T follicular helper cell (primary cell): ENCODE results near the gene MTRR.

ENCODE experiments used
- DNase-seq: peaks from one replicate; pipeline ENCODE4 v3.0.0-alpha.2; 2020; ENCODE audit warnings: low read depth

MTRR gene

DNA sequence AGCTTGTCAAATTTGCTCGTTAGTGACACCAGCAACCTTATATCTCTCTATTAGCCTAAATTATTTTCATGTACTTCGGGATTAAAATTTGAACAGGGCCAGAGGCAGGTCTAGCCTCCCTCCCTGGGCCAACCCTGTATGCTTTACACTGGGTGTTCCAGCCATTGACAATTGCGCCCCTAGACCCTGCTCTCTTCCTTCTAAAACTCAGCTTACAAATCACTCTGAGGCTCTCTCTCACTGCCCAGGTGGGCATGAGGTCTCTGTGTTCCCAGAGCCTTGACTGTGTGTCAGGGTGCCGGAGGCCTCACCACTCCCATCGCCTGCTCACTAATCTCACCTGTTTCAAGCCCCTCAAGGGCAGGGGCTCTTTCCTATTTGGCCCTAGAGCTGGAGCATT is 11.6 kb upstream of the MTRR start:
- DNase-seq = no peak

DNA sequence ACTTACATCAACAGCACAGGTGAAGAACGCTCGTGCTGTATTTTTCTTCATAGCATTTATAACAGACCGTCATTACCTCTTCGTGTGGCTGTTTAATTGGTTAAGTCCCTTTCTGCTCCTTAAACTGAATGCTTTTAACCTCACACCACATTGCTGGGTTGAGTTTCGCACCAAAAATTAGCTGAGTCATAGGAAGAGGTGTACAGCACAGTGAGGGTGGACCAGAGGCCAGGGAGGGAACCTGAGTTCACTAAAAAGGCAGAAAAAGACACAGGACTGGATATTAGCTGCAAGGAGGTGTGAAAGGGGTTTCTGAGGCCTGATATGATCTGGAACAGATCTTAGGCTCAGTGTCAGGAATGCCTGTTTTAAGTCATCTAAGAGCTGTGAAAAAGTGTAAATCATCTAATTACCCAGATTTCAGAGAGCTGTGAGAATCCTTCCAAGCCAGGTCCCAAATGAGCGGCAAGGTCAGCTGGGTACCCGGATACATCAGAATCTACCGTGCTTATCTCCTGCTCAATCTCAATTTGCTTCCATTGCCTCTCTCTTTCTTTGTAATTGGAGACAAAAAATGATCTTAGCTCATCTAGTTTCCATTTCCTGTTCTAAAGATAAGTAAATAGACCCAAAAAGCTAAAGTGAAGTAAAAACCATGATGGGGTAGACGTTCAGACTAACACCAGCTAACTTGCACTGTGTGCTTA is 10.9 kb upstream of the MTRR start:
- DNase-seq = no peak

DNA sequence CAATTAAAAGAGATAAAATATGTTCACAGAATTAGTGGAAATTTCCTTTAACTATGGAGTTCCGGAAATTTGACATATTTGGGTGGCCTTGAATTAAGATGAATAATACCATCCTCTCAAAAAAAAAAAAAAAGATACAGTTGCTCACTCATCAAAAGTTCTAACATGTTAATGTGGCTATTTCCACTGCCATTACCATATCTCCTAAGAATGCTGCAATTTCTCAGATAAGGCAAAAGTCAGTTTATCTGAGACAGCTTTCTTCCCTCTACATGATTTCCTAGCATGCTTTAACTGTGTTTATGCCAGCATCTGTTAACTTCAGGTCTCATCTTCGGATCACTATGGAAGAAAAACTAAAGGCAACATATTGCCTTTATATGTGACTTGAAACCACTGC is 2.8 kb upstream of the MTRR start:
- no peak for DNase-seq

DNA sequence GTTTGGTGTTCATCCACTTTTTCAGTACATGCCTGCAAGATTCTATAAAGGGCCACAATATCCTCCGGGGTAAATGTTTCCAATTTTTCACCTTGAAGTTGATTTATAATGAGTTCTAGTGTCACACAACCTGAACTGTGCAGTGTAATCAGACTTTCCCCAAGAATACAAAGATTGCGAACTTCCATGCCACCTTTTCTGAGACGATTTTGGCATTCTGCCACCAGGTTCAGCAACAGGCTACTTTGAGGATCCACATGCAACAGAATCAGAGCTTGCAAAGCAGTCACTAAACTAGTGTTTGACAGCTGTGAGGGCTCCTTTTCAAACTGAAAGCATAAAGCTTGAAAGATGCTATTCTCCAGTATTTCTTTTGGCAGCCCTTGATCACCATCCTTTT is 1.7 kb upstream of the MTRR start:
- no peak for DNase-seq

DNA sequence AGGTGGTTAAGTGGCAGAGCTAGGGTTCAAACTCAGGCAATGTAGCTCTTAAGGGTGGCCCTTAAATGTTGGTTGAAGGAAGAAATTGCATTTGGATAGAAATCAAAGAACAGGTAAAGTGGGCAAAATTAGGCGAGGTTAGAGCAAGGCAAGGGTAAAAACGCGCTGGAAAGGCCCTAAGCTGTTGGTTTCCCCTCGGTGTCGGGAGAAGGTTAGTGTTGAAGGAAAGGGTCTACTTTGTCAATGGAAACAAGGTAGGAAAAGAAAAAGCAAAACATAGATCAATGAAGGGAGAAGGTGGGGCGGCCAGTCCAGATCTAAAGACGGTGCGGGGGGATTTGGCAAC is 548 bp upstream of the MTRR start:
- DNase-seq = no peak

DNA sequence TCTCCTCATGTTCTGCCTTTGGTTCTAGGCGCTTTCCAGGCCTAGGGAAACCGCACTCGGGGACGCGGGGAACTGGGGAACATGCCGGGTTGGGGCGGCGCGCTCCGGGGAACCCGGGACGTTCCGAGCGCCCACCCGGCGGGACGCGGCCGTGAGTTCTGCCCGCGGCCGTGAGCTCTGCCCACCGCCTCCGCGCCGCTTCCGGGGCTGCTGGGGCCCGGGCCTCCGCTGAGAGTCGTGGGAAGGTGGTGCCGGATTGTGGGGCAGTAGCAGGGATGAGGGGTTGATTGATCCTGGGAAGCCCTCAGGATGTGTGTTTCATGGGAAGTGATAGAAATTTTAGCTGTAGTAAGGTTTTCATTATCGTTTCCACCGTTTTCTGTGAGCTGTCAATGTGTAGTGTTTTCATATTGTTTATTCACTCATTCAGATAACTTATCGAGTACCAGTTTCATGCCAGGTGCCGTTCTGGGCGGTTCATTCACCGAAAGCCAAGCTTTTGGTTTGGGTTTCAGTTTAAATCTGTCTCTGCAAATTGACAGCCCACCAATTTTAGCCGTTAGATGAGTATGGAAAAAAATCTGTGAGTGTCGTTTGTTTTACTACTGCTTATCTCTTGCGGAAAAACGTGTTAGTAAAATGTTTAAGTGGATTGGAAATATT is 657 bp downstream of the MTRR start:
- no peak for DNase-seq

DNA sequence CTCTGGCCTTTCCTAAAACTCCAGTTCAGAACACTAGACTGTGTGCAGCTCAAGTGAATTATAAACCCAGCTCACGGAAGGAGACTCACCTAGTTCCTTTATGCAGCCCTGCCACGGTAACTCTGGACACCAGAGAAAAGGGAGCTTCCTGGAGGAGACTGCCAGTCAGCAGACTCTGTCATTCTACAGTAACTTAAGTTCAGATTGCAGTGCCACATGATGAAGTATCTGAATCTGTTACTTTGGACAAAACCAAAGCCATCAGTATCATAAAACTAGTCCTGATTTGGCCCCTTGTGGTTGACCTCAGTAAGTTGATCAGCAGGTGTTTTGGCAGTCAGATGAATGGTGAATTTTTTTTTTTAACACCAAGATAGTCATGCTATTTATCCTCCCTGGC is 2.7 kb downstream of the MTRR start:
- no peak for DNase-seq

DNA sequence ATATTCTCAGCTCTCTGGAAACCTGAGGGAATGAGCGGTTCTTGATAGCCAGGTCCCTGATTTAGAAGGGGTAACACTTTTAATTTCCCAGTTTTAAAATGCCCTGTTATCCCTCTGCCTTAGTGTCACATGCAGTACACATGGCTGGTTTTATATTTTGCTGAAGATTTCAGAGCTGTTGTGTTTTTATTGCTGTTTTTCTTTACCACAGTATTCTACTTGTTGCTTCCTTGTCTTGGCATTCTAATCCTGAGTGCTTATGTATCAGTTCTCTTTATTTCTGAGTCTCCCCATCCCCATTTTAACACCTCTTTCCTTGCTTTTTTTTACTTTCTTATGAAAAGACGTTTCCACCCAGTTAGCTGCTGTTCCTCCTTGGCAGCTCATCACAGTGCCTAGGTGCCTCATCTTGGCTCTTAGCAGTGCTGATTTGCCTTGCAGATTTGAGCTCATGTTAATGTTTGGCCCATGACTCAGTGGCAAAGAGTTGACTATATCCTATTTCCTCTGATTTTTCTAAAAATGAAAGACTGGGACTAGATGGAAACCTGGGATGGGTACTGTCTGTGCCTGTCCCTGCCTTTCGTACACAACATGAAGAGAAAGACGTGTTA is 3.7 kb downstream of the MTRR start:
- no peak for DNase-seq

DNA sequence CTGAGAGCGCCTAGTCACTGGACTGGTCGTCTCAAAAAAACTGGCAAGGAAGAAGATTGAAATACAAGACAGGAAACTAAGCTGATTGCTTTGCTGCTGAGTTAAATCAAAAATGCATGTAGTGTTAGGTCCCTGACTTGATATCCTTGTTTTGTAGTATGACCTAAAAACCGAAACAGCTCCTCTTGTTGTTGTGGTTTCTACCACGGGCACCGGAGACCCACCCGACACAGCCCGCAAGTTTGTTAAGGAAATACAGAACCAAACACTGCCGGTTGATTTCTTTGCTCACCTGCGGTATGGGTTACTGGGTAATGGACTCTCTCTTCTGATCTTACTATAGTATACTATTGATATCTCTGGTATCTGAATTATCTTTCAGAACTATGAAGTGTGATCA is 4.3 kb downstream of the MTRR start:
- no peak for DNase-seq

DNA sequence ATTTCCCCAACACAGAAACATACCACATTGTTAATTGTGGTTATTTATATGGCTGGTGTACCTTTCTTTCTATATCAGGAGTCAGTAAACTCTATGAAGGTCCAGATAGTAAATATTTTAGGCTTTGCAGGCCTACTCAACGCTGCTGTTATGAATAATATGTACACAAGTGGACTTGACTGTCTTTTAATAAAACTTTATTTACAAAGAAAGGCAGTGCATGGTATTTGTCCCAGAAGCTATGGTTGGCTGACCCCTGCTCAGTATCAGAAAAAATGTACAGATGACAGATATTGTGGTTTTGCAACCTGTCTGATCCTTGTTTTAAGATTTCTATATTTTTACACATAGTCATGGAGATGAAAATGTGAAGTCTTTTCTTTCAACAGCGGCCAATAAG is 5.7 kb downstream of the MTRR start:
- no peak for DNase-seq

DNA sequence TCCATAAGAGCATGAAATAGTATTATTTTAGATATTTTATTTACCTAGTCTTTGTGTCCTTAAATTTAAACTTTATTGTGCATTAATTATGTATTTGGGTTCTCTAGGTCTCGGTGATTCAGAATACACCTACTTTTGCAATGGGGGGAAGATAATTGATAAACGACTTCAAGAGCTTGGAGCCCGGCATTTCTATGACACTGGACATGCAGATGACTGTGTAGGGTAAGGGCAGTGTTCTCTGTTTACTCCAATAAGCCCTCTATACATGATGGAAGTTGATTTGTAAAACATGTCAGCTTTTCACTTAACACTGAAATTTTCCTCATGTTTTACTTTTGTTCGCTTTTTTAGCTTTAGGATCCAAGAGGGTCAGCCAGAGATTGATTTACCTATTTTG is 6.2 kb downstream of the MTRR start:
- no peak for DNase-seq

DNA sequence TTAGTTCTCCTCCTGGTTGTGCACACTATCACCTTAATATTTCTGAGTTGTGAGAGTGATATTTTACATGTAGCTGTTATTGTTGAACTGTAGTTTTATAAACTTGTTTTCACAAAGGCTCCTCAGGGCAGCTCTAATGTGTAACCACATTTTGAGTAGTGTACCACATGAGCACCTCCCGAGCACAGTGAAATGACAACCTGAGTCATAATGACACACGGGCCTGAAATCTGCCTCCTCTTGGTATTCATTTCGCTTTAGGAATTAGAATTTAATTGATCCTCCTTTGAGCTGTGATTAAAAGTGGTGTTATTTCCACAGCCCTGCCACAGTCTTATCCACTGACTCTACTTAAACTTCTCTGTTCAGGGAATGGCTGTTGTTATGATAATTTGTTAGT is 7.9 kb downstream of the MTRR start:
- DNase-seq = no peak

DNA sequence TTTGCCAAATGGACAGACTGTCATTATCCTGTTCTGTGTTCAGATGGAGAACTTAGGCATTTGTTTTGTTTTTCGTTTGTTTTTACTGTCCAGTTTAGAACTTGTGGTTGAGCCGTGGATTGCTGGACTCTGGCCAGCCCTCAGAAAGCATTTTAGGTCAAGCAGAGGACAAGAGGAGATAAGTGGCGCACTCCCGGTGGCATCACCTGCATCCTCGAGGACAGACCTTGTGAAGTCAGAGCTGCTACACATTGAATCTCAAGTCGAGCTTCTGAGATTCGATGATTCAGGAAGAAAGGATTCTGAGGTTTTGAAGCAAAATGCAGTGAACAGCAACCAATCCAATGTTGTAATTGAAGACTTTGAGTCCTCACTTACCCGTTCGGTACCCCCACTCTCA is 8.9 kb downstream of the MTRR start:
- no peak for DNase-seq

DNA sequence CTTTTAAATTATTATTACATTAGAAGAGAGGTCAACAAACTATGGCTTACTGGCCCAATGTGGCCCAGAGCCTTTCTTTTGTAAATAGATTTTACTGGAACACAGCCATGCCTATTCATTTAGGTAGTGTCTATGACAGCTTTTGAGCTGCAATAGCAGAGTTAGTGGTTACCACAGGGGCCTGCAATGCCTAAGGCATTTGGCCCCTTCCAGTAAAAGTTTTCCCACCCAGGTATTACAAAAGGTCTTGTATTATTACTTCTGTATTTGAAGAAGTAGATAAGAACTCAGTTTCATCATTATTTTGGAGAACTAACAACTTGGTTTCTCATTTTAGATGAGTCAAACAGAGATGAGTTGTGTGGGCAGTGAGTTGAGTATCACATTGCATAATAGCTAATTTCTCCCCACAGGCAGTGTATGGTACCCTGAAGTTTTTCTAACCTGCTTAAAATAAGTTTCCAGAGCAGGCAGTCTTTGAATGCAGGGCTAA is 9.5 kb downstream of the MTRR start:
- DNase-seq = no peak

DNA sequence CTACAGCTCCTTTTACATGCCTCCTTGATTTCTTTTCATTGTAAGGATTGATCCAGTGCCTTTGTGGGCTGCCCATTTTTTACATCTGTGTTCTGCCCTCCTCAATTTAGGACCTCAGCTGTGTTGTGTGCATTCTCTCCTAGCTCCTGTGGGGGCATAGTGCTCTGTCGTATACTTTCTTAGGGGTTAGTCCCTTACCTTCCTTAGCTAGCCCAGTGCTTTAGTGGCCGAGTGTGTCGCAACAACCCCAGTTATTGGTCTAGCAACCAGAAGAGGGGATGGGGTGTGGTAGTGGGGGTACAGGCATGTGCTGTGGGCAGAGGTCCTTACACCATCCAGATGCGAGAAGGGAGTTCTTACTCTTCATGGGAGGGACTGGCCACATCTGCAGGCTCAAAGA is 12.1 kb downstream of the MTRR start:
- DNase-seq = no peak

DNA sequence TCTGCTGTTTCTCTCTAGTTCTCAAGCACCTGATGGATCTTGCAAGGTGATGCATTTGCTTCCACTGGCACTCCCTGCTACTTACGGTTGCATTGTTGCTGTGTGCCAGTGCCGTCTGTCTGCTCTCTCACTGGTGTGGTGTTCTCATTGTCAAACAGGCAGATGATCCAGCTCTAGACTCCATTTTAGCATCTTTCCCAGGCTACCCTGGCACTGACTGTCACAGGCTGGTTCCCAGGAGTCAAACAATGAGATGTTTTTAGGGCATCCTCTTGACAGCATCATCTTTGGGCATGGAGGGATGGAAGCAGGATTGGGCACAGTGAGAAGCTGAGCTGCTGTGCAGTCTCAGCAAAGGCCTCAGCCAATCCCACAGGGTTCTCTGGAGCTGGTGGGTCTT is 12.9 kb downstream of the MTRR start:
- DNase-seq = no peak

DNA sequence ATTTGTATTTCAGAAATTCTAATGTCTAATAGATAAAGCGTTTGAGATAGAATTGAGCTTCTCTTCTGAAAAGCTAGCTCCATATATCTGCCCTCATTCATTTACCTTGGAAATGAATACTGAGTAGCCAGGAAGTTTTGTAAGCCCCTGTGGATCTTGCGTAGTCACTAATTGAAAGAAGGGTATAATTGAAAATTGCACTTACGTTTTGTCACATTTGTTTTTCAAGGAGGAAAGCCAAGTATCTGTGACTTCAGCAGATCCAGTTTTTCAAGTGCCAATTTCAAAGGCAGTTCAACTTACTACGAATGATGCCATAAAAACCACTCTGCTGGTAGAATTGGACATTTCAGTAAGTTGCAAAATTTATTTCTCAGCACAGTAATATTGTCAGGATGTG is 14.0 kb downstream of the MTRR start:
- DNase-seq = no peak

DNA sequence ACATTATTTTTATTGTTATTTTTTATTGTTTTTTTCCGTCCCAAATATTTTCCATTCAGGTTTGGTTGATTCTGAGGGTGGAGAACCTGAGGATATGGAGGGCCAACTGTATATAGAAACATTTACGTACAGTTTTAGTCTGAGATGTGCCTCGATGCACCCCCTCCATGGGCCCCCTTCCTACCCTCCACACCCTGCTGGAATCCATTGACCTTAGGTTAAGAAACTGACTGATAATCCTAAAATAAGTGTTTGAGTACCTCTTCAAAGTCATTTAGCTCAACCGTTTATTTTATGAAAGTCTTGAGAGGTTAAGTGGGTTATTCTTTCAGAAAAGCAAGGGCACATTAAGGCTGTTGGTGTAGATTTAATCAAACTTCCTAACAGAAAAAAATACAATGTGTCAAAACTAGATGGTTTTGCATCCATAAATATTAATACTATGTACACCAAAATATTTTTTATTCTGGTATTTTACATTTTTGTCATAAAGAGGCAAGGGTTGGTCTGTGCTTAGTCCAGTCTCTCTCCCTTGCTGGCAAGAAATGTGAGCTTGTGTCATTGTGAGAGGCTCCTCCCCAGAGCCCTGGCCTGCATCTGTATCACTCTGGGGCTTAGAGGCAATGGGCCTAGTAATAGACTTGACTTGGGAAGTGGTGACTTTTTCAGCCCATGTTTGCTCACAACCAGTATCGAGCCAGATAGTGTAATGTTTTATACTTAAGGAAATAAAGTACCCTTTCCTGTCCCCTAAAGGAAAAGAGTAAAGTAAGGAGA is 15.7 kb downstream of the MTRR start:
- no peak for DNase-seq

DNA sequence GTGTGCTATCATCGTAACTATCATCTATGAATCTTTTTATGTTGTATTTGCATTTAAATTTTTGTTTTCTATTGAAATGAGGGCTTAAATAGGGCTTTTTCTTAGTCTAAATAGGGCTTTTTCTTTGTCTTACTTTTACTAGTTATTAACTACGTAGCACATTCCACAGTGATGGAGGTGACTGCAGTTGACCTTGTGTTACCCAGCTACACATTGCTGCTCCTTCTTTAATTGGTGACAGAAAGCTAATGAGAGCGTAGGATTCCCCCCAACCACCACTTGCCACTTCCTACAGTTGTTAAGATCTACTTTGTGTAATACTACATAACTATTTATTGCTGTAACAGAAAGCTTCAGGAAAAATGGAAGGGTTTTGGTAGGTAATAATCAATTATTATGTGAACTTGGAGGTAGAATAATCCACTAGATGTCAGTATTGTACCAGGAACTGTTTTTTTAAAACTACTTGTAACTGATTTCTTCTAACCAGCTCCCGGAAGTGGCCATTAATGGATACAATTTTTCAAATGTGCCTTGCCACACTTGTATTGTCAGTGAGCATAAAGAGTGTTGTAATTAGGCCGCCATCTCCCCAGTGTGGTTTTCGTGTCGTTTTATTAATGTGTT is 18.0 kb downstream of the MTRR start:
- no peak for DNase-seq

DNA sequence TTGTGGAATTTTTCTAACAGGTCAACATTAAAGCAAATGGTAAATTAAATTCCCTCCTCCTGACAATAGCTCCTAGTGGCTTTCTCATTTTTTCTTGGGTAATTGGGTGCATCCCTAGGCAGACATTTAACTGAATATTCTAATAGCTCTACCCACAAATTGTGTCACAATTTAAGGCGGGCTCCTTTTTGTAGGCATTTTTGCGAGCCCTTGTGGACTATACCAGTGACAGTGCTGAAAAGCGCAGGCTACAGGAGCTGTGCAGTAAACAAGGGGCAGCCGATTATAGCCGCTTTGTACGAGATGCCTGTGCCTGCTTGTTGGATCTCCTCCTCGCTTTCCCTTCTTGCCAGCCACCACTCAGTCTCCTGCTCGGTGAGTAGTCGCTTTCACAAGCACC is 20.0 kb downstream of the MTRR start:
- DNase-seq = no peak

DNA sequence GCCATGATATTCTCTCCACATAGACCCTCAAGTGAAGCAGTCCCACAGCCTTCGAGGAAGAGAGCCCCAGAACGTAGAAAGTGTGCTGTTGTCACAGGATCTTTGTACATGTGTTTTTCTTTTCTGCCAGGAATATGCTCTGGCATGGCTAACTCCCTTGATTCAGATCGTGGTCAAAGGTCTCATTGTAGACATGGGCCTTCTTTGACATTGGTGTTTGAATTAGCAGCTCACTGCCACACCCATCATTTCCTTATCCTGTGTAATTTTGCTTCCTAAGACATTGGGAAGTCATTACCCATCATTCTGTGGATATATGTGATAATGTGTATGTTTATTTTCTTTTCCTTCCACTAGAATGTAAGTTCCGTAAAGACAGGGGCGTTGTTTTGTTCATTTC is 25.5 kb downstream of the MTRR start:
- no peak for DNase-seq

DNA sequence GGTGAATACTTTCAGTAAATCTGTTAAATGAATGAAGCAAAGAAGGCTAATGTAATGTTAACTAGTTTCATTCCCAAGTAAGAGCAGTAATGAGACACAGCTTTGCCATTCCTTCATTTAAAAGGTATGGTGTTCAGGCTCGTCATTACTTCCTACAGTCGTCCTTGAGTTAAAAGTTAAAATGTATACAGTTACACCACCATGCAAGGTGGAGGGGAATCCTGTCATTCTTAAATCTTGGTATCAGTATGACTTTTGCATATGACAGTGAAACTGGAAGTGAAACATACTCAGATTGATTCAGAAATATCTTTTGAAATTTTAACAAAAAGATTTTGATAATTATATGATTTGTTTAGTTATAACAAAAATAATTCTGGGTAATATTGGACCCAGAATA is 25.9 kb downstream of the MTRR start:
- DNase-seq = no peak
